ENCODE data around the gene VTI1A.
A peak's percentile ranks its signal among the peaks of the same experiment; 100 is the strongest.

VTI1A gene

GRCh38 chr10:112649006-112649821 is 202.2 kb downstream of the VTI1A start:
- peak; percentile 24 for DNase-seq

GRCh38 chr10:112649822-112650152 is 202.8 kb downstream of the VTI1A start:
- DNase-seq = no peak

GRCh38 chr10:112650588-112651030 is 203.6 kb downstream of the VTI1A start:
- DNase-seq = no peak

GRCh38 chr10:112653215-112653614 is 206.2 kb downstream of the VTI1A start:
- no peak for DNase-seq

- no peak for DNase-seq
Observed at GRCh38 chr10:112653851-112654250, 206.8 kb downstream of the VTI1A start.

- DNase-seq = no peak
Observed at GRCh38 chr10:112654794-112655193, 207.8 kb downstream of the VTI1A start.

GRCh38 chr10:112655722-112656121 is 208.7 kb downstream of the VTI1A start:
- no peak for DNase-seq

- DNase-seq = no peak
Observed at GRCh38 chr10:112658465-112658864, 211.4 kb downstream of the VTI1A start.

GRCh38 chr10:112658900-112659638 is 212.1 kb downstream of the VTI1A start:
- peak; percentile 29 for DNase-seq

GRCh38 chr10:112663234-112664125 is 216.5 kb downstream of the VTI1A start:
- no peak for DNase-seq

- no peak for DNase-seq
Observed at GRCh38 chr10:112666094-112666493, 219.1 kb downstream of the VTI1A start.

GRCh38 chr10:112669989-112670388 is 223.0 kb downstream of the VTI1A start:
- no peak for DNase-seq

GRCh38 chr10:112671743-112672142 is 224.7 kb downstream of the VTI1A start:
- no peak for DNase-seq

GRCh38 chr10:112672706-112673105 is 225.7 kb downstream of the VTI1A start:
- no peak for DNase-seq

GRCh38 chr10:112675560-112676083 is 228.6 kb downstream of the VTI1A start:
- no peak for DNase-seq

GRCh38 chr10:112677689-112678088 is 230.7 kb downstream of the VTI1A start:
- no peak for DNase-seq

- DNase-seq = no peak
Observed at GRCh38 chr10:112678581-112678980, 231.6 kb downstream of the VTI1A start.

GRCh38 chr10:112678987-112679386 is 232.0 kb downstream of the VTI1A start:
- DNase-seq = no peak

- no peak for DNase-seq
Observed at GRCh38 chr10:112679392-112679791, 232.4 kb downstream of the VTI1A start.

- no peak for DNase-seq
Observed at GRCh38 chr10:112680586-112680985, 233.6 kb downstream of the VTI1A start.

GRCh38 chr10:112687647-112688046 is 240.6 kb downstream of the VTI1A start:
- no peak for DNase-seq

- DNase-seq = no peak
Observed at GRCh38 chr10:112689327-112690072, 242.5 kb downstream of the VTI1A start.

Measured in eye (tissue), 1 donor.